ENCODE data around the gene MKRN2OS. TPM values are rescaled to one million over a fixed set of nuclear protein-coding genes. Genes with fewer than 3 reads are reported as not detected.

MKRN2OS gene
- total and polyA plus RNA-seq, 8 donors = 1.5 to 3.9 (median 2.4) TPM

GRCh38 chr3:12489832-12490231, 55.5 kb downstream of the MKRN2OS start:
- no peak overlapping the region for H3K27ac ChIP-seq
- H3K4me3 ChIP-seq = no peak overlapping the region
- peaks cover 0 to 9% (median 0%) of the 10 kb centered on the region in 3 donors for H3K36me3 ChIP-seq
- WGBS, 2 donors = 56 to 58% methylated on average over 4 of the region's 4 CpGs
- intact Hi-C loops (cut with DNase I) = no loop called here
- H3K4me1 ChIP-seq = peaks cover 0 to 10% (median 0%) of the 10 kb centered on the region in 3 donors
- TF ChIP-seq CTCF (IDR thresholded peaks at IDR 0.05) = no peak
- H3K9me3 ChIP-seq = no peaks in the 10 kb centered on the region
- no peak for DNase-seq
- FAIRE-seq = no peak
- no peaks in the 10 kb centered on the region for H3K27me3 ChIP-seq
- ATAC-seq = peak in 1 of 4 donors; percentile 55

Other genes with a start within 250 kb of the MKRN2OS start
- gene TSEN2, start 61.0 kb downstream of the MKRN2OS start, total RNA-seq = 10 to 100 TPM in 2 of 6 donors, 1 to 10 TPM in 4; 8.7 to 12.8 (median 9.1) TPM
- gene TSEN2, start 61.0 kb downstream of the MKRN2OS start, polyA plus RNA-seq = 10 to 100 TPM; 15.3 to 17.0 TPM
- 10 to 100 TPM; 11.8 to 17.0 (median 13.9) TPM for gene MKRN2, start 11.6 kb upstream of the MKRN2OS start, total RNA-seq
- gene MKRN2, start 11.6 kb upstream of the MKRN2OS start, polyA plus RNA-seq = 10 to 100 TPM in 1 of 2 donors, 1 to 10 TPM in 1; 8.5 to 11.8 TPM
- 10 to 100 TPM; 33.7 to 46.9 (median 38.1) TPM for gene RAF1, start 118.6 kb upstream of the MKRN2OS start, total RNA-seq
- 10 to 100 TPM; 29.1 to 45.8 TPM for gene RAF1, start 118.6 kb upstream of the MKRN2OS start, polyA plus RNA-seq
- gene TMEM40, start 213.8 kb upstream of the MKRN2OS start, total RNA-seq = not detected
- gene TMEM40, start 213.8 kb upstream of the MKRN2OS start, polyA plus RNA-seq = under 1 TPM in 1 of 2 donors, not detected in 1; 0.38 TPM

Measured in pancreas (tissue), 10 donors.